Measurements from ENCODE around the gene COG7. TPM values are rescaled to one million over a fixed set of nuclear protein-coding genes. Genes with fewer than 3 reads are reported as not detected.
A peak's percentile ranks its signal among the peaks of the same experiment; 100 is the strongest.

COG7 gene
- total RNA-seq, 2 donors from 2014 or later, result 34.0 to 35.3 TPM

DNA sequence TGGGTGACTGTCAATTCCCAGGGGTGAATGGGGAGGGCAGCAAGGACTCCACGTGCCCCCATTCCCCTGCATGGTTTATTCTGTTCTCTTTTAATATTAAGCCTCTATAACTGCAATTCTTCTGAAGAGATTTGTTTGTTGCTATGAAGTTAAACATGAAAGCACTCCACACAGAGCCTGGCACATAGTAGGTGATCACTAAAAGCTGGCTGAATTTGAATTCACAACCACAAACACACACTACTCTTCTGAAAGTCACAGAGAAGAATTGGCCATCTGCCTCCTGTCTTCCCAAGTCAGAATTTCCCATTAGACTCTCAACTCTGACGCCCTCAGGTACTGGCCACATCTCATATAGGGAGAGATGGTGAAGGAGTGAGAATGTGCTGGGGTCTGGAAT is 55.5 kb downstream of the COG7 start:
- 94% methylated on average over 2 of the region's 2 CpGs for WGBS
- H3K36me3 ChIP-seq, result peaks cover 0 to 13% of the 10 kb centered on the region in 2 donors

DNA sequence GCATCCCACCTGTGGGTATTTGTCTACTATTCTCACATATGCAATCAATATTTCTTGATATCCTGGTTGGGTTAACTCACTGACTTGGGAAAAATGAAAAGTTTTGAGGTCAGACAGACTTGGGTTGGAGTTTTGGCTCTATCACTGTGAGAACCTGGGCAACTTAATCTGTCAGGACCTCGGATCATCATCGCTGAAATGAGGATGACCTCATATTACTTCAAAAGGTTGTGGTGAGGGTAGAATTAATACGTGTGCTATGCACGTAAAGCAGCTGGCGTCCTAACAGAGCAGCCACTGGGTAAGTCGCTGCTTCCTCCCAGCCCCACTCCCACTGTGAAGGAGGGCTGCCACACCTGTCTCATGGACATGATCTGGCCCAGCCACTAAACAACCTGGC is 57.3 kb downstream of the COG7 start:
- intact Hi-C loops (cut with DNase I), result no loop called here
- H3K36me3 ChIP-seq, result peaks cover 0 to 13% of the 10 kb centered on the region in 2 donors
- no peak overlapping the region for H3K4me3 ChIP-seq
- no peak overlapping the region for H3K27ac ChIP-seq
- 92% methylated on average over 6 of the region's 6 CpGs for WGBS
- no peaks in the 10 kb centered on the region for H3K27me3 ChIP-seq (replicated peaks; ENCODE audit: insufficient read depth)
- DNase-seq (ENCODE audit: low spot score), result no peak
- no peak for TF ChIP-seq POLR2A (IDR thresholded peaks at IDR 0.05)
- no peak for TF ChIP-seq POLR2AphosphoS5 (IDR thresholded peaks at IDR 0.05)
- TF ChIP-seq, protein P1, sequence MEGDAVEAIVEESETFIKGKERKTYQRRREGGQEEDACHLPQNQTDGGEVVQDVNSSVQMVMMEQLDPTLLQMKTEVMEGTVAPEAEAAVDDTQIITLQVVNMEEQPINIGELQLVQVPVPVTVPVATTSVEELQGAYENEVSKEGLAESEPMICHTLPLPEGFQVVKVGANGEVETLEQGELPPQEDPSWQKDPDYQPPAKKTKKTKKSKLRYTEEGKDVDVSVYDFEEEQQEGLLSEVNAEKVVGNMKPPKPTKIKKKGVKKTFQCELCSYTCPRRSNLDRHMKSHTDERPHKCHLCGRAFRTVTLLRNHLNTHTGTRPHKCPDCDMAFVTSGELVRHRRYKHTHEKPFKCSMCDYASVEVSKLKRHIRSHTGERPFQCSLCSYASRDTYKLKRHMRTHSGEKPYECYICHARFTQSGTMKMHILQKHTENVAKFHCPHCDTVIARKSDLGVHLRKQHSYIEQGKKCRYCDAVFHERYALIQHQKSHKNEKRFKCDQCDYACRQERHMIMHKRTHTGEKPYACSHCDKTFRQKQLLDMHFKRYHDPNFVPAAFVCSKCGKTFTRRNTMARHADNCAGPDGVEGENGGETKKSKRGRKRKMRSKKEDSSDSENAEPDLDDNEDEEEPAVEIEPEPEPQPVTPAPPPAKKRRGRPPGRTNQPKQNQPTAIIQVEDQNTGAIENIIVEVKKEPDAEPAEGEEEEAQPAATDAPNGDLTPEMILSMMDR (IDR thresholded peaks at IDR 0.05), result no peak
- no peaks in the 10 kb centered on the region for H3K9me3 ChIP-seq
- H3K4me1 ChIP-seq (replicated peaks), result peaks cover 9% of the 10 kb centered on the region

More for the DNA sequence above, 55.5 kb downstream of the COG7 start:
- Histone ChIP-seq H3K4me1 (replicated peaks) (no peaks in the 10 kb centered on the region), H3K4me3 (no peak overlapping the region), H3K27me3 (replicated peaks; ENCODE audit: insufficient read depth) (no peaks in the 10 kb centered on the region), H3K9me3 (no peaks in the 10 kb centered on the region), H3K27ac (no peak overlapping the region)
- intact Hi-C loops (cut with DNase I), result no loop called here
- TF ChIP-seq POLR2AphosphoS5 (IDR thresholded peaks at IDR 0.05), result no peak
- TF ChIP-seq POLR2A (IDR thresholded peaks at IDR 0.05), result no peak
- TF ChIP-seq, protein P1 (IDR thresholded peaks at IDR 0.05), result no peak
- no peak for DNase-seq (ENCODE audit: low spot score)

DNA sequence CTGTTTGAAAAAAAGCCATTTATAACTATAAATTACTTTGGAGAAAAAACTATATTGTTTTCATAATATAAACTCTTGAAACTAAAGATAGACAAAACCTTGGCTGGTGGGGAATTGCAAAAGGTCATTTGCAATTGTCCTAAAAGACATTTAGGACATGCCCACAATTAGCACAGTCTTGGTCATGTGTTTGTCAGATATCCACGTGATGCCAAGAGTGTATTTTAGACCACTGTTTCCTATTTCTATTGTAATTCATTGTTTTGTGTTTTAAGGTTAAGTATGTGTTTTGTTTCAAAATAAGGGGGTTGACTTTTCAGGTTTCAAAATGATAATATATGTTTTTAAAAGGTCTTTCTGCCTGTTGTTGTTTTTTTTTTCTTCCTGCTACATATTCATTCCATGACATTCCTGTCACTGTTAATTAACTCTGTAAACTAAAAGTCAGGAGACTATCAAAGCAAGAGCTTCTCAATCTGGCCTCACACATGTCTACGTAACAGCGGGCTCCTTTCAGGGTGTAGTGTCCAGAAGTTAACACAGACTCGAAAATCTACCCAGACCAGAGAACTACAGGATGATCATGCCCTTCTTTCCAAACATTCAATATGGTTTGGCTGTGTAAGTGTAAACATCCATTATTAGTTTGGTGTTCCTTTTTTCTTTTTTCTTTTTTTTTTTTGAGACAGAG is 58.7 kb downstream of the COG7 start:
- H3K27ac ChIP-seq, result peak overlapping the region; percentile 50 to 79
- peaks cover 9% of the 10 kb centered on the region for H3K4me1 ChIP-seq (replicated peaks)
- no peak overlapping the region for H3K4me3 ChIP-seq
- WGBS, result 72% methylated on average over 4 of the region's 4 CpGs
- H3K36me3 ChIP-seq, result peaks cover 0 to 13% of the 10 kb centered on the region in 2 donors
- no peaks in the 10 kb centered on the region for H3K9me3 ChIP-seq
- intact Hi-C loops (cut with DNase I), result no loop called here
- no peak for DNase-seq (ENCODE audit: low spot score)
- H3K27me3 ChIP-seq (replicated peaks; ENCODE audit: insufficient read depth), result no peaks in the 10 kb centered on the region
- no peak for TF ChIP-seq POLR2AphosphoS5 (IDR thresholded peaks at IDR 0.05)
- TF ChIP-seq POLR2A (IDR thresholded peaks at IDR 0.05), result no peak
- TF ChIP-seq, protein P1 (IDR thresholded peaks at IDR 0.05), result no peak

DNA sequence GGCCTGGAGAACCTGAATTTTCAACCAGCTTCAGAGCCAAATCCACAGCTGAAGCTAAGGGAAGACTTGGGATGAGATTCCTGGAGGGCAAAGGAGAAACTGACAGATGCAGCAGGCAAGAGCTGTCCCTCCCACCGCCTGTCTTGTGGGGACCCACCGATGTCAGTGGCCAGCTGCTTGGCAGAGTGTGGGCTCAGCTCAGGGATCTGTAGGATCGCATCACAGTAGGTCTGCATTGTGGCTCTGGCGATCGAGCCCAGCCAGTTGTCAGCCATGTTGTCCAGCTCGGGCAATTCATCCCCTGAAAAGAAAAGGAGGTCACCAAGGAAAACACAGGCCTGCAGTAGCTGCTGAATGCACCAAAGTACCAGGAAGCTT is 60.8 kb downstream of the COG7 start:
- intact Hi-C loops (cut with DNase I), result no loop called here
- H3K4me3 ChIP-seq, result no peak overlapping the region
- H3K9me3 ChIP-seq, result no peaks in the 10 kb centered on the region
- whole genome bisulfite sequencing, result 97% methylated on average over 6 of the region's 6 CpGs
- peaks cover 0 to 2% of the 10 kb centered on the region in 2 donors for H3K36me3 ChIP-seq
- TF ChIP-seq, protein P1 (IDR thresholded peaks at IDR 0.05), result no peak
- TF ChIP-seq POLR2A (IDR thresholded peaks at IDR 0.05) (no peak), POLR2AphosphoS5 (IDR thresholded peaks at IDR 0.05) (no peak)
- H3K27ac ChIP-seq, result peak overlapping the region; percentile 50 to 79
- peaks cover 9% of the 10 kb centered on the region for H3K4me1 ChIP-seq (replicated peaks)
- no peaks in the 10 kb centered on the region for H3K27me3 ChIP-seq (replicated peaks; ENCODE audit: insufficient read depth)
- DNase-seq (ENCODE audit: low spot score), result no peak
